NOMO-1 (cell line): ENCODE measurements around the gene SDCBP2.
A peak's percentile ranks its signal among the peaks of the same experiment; 100 is the strongest.

Experiments used
- DNase-seq, 2 experiments: peaks; one replicate each; lab custom pipeline; 2025; ENCODE audit not compliant: unreplicated experiment in 2 of 2; lab: John Stamatoyannopoulos, UW

SDCBP2 gene

GRCh38 chr20:1315804-1316203 lies 13.1 kb downstream of the SDCBP2 start:
- DNase-seq, result no peak

DNA sequence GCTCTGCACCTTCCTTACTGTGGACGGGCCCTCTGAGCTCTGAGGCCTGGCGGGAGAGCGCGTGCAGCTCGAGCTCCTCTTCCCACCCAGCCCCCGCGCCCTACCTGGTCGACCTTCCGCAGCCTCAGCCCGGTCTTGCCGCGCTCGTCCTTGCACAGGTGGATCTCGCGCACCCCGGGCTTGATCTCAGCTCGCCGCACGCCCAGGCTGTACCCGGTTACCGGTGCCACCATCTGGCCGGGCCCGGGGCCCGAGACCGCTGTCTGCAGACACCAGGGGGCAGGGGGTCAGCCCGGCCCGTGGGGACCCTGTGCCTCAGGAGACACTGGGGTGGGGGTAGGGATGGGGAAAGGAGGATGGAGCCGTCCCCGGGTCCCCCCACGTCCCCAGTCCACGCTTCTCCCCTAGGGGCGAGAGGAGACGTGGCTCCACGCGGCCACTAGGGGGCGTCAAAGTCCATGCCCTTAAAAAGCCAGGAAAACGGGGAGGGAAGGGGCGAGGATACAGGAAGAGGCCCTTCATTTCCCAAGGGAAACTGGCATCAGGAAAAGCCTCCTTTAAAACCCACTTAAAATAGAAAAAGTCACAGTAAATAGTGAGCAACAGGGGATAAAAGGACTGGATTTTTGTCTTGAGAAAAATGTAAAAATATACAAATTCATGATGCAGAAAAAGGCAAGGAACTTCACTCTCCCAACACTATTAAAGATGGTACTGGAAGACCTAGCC lies 15.5 kb downstream of the SDCBP2 start:
- peak in 1 of 2 experiments; percentile 8 for DNase-seq

- no peak for DNase-seq
Observed at GRCh38 chr20:1312904-1313235, 16.1 kb downstream of the SDCBP2 start.

DNA sequence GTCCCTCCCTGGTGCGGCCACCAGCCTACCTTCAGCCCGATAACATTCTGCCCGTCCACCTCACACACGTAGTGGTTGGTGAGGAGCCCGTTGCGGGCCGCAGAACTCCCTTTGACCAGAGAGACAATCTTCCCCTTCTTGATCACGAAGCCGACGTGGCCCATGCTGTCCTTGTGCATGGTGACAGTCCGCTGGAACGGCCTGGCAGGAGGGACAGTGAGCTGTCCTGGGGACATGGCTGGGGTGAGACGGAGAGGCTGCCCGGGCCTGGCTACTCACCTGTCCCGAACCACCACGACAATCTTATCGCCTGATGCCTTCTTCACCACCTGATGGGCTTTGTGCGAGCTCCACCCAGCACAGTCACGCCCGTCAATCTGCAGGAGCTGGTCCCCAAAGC lies 16.6 kb downstream of the SDCBP2 start:
- no peak for DNase-seq

GRCh38 chr20:1310506-1311190 lies 18.3 kb downstream of the SDCBP2 start:
- DNase-seq, result peak in 1 of 2 experiments; percentile 9

- DNase-seq, result no peak
Observed at GRCh38 chr20:1310071-1310470, 18.9 kb downstream of the SDCBP2 start.

- no peak for DNase-seq
Observed at GRCh38 chr20:1309439-1309847, 19.5 kb downstream of the SDCBP2 start.

DNA sequence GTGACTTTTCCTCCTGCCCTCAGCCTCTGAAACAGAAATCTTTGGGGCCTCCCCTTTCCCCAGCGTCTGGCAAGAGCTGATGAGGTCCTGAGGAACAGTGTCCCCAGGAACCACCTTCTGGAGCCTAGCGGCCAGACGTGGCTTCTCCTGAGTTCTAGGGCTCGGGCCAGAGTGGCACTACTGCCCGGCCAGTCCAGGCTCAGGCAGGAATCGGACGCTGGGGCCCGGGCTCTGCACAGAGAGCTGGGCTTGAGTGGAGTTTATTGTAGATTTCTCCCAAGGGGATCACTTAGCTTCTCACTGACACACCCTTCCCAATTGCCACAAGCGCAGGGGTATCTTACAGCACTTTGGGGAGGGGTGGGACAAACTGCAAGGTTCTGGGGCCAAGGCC lies 20.2 kb downstream of the SDCBP2 start:
- no peak for DNase-seq

GRCh38 chr20:1308067-1308701 lies 20.8 kb downstream of the SDCBP2 start:
- DNase-seq, result no peak

DNA sequence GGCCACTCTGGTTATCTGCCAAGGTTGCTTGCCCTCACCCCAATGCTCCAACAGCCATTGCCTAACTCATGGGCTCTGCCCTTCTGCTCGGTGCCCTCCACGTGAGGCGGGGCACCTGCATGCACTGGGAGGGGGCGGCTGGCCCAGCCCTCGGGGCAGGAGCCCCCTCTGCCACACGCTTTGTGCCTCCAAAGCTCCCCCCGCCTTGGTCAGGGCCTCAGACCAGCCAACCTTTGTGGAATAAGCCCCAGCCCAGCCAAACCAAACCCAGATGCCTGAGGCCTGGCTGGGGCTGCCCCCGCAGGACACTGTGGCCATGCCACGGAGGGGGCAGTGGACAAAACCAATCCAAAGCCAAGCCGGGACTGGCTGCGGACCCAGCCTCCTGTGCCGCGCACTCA lies 21.4 kb downstream of the SDCBP2 start:
- DNase-seq, result no peak

- DNase-seq, result no peak
Observed at GRCh38 chr20:1307171-1307570, 21.8 kb downstream of the SDCBP2 start.

DNA sequence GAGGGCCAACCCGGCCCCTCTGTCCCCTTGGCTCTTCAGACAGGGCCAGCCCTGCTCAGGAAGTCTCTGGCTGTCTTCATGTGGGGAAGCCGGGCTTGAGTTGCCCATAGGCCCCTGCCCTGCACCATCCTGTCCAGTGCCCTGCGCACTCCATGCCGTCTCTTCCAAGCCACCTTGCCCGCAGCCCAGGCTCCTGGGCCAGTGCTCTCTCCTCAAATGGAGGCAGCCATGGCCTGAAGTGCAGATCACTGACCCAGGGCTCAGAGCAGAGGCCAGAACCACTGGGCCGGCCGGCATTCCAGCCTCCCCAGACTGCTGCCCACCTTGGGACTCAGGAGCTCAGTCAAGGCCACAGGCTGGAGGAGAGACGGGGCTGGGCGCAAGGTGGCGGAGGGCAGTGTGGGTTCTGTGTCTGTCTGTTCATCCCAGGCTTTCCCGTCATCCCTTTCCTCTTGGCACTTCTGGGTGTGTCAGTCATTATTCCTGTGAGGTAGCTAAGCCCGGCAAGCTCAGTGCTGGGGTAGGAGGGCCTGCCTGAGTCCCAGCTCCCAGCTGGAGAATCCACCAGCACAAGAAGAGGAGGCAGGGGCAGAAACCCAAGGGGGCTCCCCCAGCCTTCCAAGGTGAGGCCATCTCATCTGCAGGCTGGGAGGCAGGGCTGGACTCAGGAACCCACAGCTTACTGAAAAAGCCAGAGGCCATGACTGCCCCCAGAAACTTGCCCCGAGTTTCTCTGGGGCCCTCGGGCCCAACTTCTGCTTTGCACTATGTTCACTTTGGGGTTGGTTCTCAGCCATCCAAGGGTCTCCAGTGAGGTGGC lies 22.4 kb downstream of the SDCBP2 start:
- DNase-seq, result no peak

GRCh38 chr20:1305712-1306111 lies 23.2 kb downstream of the SDCBP2 start:
- DNase-seq, result no peak

GRCh38 chr20:1304710-1305515 lies 24.0 kb downstream of the SDCBP2 start:
- no peak for DNase-seq

GRCh38 chr20:1302685-1303541 lies 26.0 kb downstream of the SDCBP2 start:
- DNase-seq, result peak in 1 of 2 experiments; percentile 23

GRCh38 chr20:1301031-1301529 lies 27.9 kb downstream of the SDCBP2 start:
- DNase-seq, result peak; percentile 53 to 79

DNA sequence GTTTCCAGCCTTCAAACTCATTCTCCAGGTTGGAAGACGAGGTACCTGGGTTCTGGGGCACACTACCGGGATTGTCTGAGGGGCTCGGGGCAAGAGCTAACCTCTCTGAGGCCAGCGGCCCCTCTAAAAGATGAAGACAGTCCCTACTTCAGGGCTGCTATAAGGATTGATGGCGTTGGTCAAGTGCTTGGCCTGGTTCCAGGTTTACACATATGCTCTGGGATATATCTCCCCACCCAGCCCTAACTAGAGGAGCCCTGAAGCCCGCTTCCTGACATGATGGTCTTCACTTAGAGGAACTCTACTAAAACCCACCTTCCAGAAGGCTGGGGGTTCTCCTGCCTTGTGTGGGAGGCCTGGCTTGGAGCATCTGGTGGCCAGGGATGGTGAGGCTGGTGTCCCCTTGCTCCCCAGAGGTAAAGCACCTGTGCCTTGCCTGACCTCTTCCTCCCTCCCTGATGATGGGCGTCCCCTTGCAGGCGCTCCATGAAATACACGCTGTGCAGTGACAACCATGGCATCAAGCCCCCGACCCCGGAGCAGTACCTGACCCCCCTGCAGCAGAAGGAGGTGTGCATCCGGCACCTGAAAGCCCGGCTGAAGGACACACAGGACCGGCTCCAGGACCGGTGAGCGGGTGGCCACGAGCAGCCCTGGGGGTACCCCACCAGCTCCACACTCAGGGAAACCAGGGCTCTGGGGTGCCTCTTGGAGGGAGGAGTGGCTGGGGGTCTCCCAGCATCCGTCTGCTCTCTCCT lies 28.7 kb downstream of the SDCBP2 start:
- no peak for DNase-seq

DNA sequence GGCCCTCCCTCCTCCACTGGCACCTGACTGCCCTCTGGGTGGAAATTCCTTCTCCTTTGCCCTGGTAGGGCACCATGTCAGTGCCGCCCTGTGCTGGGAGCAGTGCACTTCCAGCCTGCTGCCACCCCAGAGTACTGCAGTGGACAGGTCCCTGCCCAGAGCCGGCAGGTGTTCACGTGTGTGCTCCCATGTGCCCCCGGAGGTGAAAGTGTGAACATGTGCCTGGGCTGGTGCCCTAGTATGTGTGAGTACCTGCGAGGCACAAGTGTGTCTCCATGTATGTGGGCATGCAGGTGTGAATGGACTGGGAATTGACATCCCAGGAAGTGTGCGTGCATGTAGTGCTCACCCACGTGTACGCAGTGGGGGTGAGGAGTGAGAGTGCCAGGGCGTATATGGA lies 29.4 kb downstream of the SDCBP2 start:
- no peak for DNase-seq
